Islet of Langerhans (tissue), 1 donor: ENCODE data around the gene DNAH7.
"Not testable (repeated sequence)": the region's sequence is repeated elsewhere in the genome, so short reads cannot be mapped to it uniquely, and the experiment has no call there.

Experiments
- FAIRE-seq: peaks from one replicate; lab custom pipeline; 2011; peaks lifted over from hg19 to GRCh38; lab: Jason Lieb, UNC

DNAH7 gene

GRCh38 chr2:196068271-196069209 is at the start of gene DNAH7:
Gene DNAH7 (minus strand): TSS chr2:196068837. CDS start chr2:196068711, 126 bp downstream.
- peak; percentile 70 for FAIRE-seq

GRCh38 chr2:196117214-196117705 is 48.6 kb upstream of the DNAH7 start:
- FAIRE-seq = no peak

GRCh38 chr2:196113061-196113974 is 44.7 kb upstream of the DNAH7 start:
- no peak for FAIRE-seq

GRCh38 chr2:196112418-196113034 is 43.9 kb upstream of the DNAH7 start:
- FAIRE-seq = no peak

- FAIRE-seq = no peak
Observed at GRCh38 chr2:196108604-196109003, 40.0 kb upstream of the DNAH7 start.

- no peak for FAIRE-seq
Observed at GRCh38 chr2:196105951-196106350, 37.3 kb upstream of the DNAH7 start.

- no peak for FAIRE-seq
Observed at GRCh38 chr2:196104066-196104465, 35.4 kb upstream of the DNAH7 start.

- no peak for FAIRE-seq
Observed at GRCh38 chr2:196103626-196104025, 35.0 kb upstream of the DNAH7 start.

GRCh38 chr2:196101325-196101991 is 32.8 kb upstream of the DNAH7 start:
- FAIRE-seq = no peak

GRCh38 chr2:196099916-196100315 is 31.3 kb upstream of the DNAH7 start:
- FAIRE-seq = no peak

- FAIRE-seq = no peak
Observed at GRCh38 chr2:196097864-196098660, 29.4 kb upstream of the DNAH7 start.

GRCh38 chr2:196096982-196097745 is 28.5 kb upstream of the DNAH7 start:
- no peak for FAIRE-seq

GRCh38 chr2:196096264-196096663 is 27.6 kb upstream of the DNAH7 start:
- no peak for FAIRE-seq

- not testable (repeated sequence) for FAIRE-seq
Observed at GRCh38 chr2:196089448-196089847, 20.8 kb upstream of the DNAH7 start.

GRCh38 chr2:196088203-196088602 is 19.6 kb upstream of the DNAH7 start:
- FAIRE-seq = no peak

GRCh38 chr2:196086517-196087368 is 18.1 kb upstream of the DNAH7 start:
- FAIRE-seq = no peak

- FAIRE-seq = no peak
Observed at GRCh38 chr2:196083601-196084000, 15.0 kb upstream of the DNAH7 start.

- no peak for FAIRE-seq
Observed at GRCh38 chr2:196080526-196080925, 11.9 kb upstream of the DNAH7 start.

- no peak for FAIRE-seq
Observed at GRCh38 chr2:196079052-196079451, 10.4 kb upstream of the DNAH7 start.
